ENCODE data around the gene ZNF790.

DNA sequence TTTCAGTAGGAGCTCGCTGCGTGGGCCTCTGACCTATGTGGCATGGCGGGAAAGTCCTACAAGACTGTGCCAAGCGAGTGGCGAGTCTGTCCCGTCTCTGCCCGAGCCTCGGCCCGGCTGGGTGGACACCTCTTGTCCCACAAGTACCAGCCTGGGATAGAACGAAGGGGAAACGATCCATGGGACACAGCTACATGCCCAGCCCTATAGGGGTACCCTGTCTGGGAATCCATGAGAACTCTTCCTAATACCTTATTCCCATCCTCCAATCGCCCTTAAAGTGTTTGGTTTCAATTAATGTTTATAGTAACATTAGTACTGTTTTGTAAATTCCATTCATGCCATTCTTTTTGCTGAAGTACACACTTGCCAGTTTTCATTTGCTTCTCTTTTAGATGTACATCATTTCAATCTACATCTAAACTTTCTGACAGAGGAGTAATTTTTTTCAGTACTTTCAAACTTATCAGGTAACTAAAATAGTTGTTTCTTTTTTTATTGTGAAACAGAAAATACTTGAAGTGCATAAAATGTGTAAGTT is 667 bp upstream of the ZNF790 start:
- no peak for TF ChIP-seq EZH2phosphoT487 (IDR thresholded peaks at IDR 0.05; ENCODE audit: borderline replicate concordance, low read depth, low read length)
- TF ChIP-seq, protein P1, sequence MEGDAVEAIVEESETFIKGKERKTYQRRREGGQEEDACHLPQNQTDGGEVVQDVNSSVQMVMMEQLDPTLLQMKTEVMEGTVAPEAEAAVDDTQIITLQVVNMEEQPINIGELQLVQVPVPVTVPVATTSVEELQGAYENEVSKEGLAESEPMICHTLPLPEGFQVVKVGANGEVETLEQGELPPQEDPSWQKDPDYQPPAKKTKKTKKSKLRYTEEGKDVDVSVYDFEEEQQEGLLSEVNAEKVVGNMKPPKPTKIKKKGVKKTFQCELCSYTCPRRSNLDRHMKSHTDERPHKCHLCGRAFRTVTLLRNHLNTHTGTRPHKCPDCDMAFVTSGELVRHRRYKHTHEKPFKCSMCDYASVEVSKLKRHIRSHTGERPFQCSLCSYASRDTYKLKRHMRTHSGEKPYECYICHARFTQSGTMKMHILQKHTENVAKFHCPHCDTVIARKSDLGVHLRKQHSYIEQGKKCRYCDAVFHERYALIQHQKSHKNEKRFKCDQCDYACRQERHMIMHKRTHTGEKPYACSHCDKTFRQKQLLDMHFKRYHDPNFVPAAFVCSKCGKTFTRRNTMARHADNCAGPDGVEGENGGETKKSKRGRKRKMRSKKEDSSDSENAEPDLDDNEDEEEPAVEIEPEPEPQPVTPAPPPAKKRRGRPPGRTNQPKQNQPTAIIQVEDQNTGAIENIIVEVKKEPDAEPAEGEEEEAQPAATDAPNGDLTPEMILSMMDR (conservative IDR thresholded peaks at IDR 0.05; ENCODE audit: low read length): no peak

All from OCI-LY7 (cell line).